HL-60 (cell line): Measurements from ENCODE around the gene PHKA2.

ENCODE experiments used
- DNase-seq, 2 experiments: peaks; one replicate each; pipeline ENCODE4 v3.0.0-alpha.2; 2010 to 2020; ENCODE audit warnings: low read depth in 1 of 2, low spot score in 1 of 2
- H3K27ac ChIP-seq: fragments of 250-450 bp; sonication (Bioruptor Pico); replicated peaks from 2 replicates; pipeline ENCODE4 v1.5.1; 2020; ENCODE audit warnings: mild to moderate bottlenecking, moderate library complexity
- H3K27me3 ChIP-seq: fragments of 250-450 bp; sonication (Bioruptor Pico); 2 replicates; pipeline ENCODE4 v1.5.1; 2021; ENCODE audit warnings: mild to moderate bottlenecking, moderate library complexity; ENCODE audit not compliant: insufficient read depth, poor library complexity, severe bottlenecking
- H3K4me3 ChIP-seq: replicated peaks from 2 replicates; pipeline ENCODE4 v1.5.1; 2011; ENCODE audit warnings: mild to moderate bottlenecking, control low read depth, low read length; ENCODE audit not compliant: insufficient read depth
- CTCF ChIP-seq: IDR thresholded peaks from one replicate; pipeline ENCODE4 v1.5.1; 2011; ENCODE audit warnings: low read length, control low read depth, inconsistent platforms; ENCODE audit not compliant: insufficient read depth
- GABPA ChIP-seq: IDR thresholded peaks from 2 replicates; pipeline ENCODE4 v1.6.1; 2012; ENCODE audit warnings: low read depth
- POLR2AphosphoS5 ChIP-seq: IDR thresholded peaks from 2 replicates; pipeline ENCODE4 v1.6.1; 2012; ENCODE audit warnings: low read depth
- SPI1 ChIP-seq: IDR thresholded peaks from 2 replicates; pipeline ENCODE4 v1.6.1; 2012; ENCODE audit warnings: low read depth, mild to moderate bottlenecking, borderline replicate concordance
- long read RNA-seq: library from polyadenylated mRNA; unstranded; transcript quantifications from one replicate; pipeline ENCODE4 v2.0.0, GENCODE V29; 2020
- TF ChIP-seq, protein P1 (sequence below): IDR thresholded peaks from 2 replicates; pipeline ENCODE4 v1.6.1; 2012; ENCODE audit warnings: low read depth; ENCODE audit not compliant: insufficient replicate concordance

Gene PHKA2, protein sequence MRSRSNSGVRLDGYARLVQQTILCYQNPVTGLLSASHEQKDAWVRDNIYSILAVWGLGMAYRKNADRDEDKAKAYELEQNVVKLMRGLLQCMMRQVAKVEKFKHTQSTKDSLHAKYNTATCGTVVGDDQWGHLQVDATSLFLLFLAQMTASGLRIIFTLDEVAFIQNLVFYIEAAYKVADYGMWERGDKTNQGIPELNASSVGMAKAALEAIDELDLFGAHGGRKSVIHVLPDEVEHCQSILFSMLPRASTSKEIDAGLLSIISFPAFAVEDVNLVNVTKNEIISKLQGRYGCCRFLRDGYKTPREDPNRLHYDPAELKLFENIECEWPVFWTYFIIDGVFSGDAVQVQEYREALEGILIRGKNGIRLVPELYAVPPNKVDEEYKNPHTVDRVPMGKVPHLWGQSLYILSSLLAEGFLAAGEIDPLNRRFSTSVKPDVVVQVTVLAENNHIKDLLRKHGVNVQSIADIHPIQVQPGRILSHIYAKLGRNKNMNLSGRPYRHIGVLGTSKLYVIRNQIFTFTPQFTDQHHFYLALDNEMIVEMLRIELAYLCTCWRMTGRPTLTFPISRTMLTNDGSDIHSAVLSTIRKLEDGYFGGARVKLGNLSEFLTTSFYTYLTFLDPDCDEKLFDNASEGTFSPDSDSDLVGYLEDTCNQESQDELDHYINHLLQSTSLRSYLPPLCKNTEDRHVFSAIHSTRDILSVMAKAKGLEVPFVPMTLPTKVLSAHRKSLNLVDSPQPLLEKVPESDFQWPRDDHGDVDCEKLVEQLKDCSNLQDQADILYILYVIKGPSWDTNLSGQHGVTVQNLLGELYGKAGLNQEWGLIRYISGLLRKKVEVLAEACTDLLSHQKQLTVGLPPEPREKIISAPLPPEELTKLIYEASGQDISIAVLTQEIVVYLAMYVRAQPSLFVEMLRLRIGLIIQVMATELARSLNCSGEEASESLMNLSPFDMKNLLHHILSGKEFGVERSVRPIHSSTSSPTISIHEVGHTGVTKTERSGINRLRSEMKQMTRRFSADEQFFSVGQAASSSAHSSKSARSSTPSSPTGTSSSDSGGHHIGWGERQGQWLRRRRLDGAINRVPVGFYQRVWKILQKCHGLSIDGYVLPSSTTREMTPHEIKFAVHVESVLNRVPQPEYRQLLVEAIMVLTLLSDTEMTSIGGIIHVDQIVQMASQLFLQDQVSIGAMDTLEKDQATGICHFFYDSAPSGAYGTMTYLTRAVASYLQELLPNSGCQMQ
- long read RNA-seq, full-length matches to known transcripts: 13 of 66 reads
- long read RNA-seq, partial matches to known transcripts: 23 of 66 reads
- long read RNA-seq, other reads (novel, unspliced or antisense): 30 of 66 reads

GRCh38 chrX:18983666-18984380 lies at the start of gene PHKA2:
TSS of gene PHKA2 (minus strand) at chrX:18984114. CDS start at chrX:18983932, 182 bp downstream.
- peak in 1 of 2 experiments; percentile 44 for DNase-seq
- H3K4me3 ChIP-seq: peak within 1 kb of the TSS; percentile 74
- no peak for TF ChIP-seq CTCF
- TF ChIP-seq POLR2AphosphoS5: no peak
- no peak for TF ChIP-seq SPI1
- TF ChIP-seq GABPA: no peak
- TF ChIP-seq, protein P1, sequence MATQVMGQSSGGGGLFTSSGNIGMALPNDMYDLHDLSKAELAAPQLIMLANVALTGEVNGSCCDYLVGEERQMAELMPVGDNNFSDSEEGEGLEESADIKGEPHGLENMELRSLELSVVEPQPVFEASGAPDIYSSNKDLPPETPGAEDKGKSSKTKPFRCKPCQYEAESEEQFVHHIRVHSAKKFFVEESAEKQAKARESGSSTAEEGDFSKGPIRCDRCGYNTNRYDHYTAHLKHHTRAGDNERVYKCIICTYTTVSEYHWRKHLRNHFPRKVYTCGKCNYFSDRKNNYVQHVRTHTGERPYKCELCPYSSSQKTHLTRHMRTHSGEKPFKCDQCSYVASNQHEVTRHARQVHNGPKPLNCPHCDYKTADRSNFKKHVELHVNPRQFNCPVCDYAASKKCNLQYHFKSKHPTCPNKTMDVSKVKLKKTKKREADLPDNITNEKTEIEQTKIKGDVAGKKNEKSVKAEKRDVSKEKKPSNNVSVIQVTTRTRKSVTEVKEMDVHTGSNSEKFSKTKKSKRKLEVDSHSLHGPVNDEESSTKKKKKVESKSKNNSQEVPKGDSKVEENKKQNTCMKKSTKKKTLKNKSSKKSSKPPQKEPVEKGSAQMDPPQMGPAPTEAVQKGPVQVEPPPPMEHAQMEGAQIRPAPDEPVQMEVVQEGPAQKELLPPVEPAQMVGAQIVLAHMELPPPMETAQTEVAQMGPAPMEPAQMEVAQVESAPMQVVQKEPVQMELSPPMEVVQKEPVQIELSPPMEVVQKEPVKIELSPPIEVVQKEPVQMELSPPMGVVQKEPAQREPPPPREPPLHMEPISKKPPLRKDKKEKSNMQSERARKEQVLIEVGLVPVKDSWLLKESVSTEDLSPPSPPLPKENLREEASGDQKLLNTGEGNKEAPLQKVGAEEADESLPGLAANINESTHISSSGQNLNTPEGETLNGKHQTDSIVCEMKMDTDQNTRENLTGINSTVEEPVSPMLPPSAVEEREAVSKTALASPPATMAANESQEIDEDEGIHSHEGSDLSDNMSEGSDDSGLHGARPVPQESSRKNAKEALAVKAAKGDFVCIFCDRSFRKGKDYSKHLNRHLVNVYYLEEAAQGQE: no peak
- H3K27ac ChIP-seq: peak within 1 kb of the TSS; percentile 97
- no peaks in the 10 kb centered on the region for H3K27me3 ChIP-seq

- Histone ChIP-seq H3K4me3 (no peak overlapping the region), H3K27me3 (no peaks in the 10 kb centered on the region), H3K27ac (no peak overlapping the region)
- TF ChIP-seq CTCF (no peak), GABPA (no peak), POLR2AphosphoS5 (no peak), SPI1 (no peak)
- TF ChIP-seq, protein P1: no peak
- no peak for DNase-seq
Observed at GRCh38 chrX:19030805-19031204, 46.9 kb upstream of the PHKA2 start.

DNA sequence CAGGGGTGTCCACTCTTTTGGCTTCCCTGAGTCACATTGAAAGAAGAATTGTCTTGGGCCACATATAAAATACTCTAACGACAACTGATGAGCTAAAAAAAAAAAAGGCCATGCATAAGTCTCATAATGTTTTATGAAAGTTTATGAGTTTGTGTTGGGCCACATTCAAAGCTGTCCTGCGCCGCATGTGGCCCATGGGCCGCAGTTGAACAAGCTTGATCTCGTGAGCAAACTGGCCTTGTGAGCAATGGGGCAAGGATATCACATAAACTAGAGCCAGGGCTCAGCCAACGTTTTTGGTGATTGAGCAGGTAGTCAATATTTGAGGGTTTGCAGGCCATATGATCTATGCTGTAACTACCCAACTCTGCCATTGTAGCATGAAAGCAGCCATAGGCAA lies 44.6 kb upstream of the PHKA2 start:
- H3K4me3 ChIP-seq: no peak overlapping the region
- TF ChIP-seq CTCF (no peak), POLR2AphosphoS5 (no peak), SPI1 (no peak), GABPA (no peak)
- TF ChIP-seq, protein P1: no peak
- no peak for DNase-seq
- no peak overlapping the region for H3K27ac ChIP-seq
- no peaks in the 10 kb centered on the region for H3K27me3 ChIP-seq
